Measurements from ENCODE around the gene SNX5.
"Not testable (repeated sequence)": the region's sequence is repeated elsewhere in the genome, so short reads cannot be mapped to it uniquely, and the experiment has no call there.

The SNX5 gene

GRCh38 chr20:17960400-17960885, 8.2 kb downstream of the SNX5 start:
- not testable (repeated sequence) for DNase-seq (ENCODE audit: low read depth)

GRCh38 chr20:17959257-17959627, 9.4 kb downstream of the SNX5 start:
- no peak for DNase-seq (ENCODE audit: low read depth)

DNA sequence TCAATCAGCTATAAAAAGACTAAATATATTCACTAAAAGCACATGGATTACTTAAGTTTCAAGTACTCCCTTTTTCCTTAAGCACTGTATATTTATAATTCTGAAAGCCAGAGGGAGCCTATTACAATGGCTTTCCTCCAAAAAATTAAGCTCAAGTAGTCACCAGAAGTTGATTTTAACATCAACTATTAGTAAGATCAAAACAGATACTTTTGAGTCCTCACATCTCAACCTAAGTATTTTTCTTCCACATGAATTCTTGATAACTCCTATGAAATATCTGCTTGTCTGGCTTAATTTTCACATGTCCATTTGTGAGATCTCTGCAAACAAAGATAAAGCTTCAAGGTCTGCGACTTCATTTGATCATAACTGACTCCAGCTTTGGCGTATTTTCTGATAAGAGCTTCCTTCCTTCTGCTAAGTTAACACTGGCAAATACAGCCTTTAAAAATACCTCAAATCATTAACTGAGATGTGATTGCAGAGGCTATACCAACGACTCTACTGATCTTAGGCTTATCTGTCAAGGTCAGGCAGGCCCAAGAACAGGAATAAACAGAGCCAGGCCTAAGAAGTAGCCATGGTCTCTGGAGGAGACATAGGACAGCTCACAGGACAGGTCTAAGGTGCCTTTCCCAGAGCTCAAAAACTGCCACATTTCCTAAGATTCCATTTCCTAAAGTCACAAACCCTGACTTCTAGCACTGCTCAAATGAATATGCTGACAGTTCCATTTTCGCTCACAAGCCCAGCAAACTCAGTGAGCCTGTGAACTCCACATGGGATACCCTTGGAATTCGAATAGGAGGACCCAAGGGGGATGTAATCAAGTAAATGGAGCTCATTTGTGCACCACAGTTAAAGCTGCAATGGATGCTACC, 10.0 kb downstream of the SNX5 start:
- DNase-seq (ENCODE audit: low read depth) = no peak

DNA sequence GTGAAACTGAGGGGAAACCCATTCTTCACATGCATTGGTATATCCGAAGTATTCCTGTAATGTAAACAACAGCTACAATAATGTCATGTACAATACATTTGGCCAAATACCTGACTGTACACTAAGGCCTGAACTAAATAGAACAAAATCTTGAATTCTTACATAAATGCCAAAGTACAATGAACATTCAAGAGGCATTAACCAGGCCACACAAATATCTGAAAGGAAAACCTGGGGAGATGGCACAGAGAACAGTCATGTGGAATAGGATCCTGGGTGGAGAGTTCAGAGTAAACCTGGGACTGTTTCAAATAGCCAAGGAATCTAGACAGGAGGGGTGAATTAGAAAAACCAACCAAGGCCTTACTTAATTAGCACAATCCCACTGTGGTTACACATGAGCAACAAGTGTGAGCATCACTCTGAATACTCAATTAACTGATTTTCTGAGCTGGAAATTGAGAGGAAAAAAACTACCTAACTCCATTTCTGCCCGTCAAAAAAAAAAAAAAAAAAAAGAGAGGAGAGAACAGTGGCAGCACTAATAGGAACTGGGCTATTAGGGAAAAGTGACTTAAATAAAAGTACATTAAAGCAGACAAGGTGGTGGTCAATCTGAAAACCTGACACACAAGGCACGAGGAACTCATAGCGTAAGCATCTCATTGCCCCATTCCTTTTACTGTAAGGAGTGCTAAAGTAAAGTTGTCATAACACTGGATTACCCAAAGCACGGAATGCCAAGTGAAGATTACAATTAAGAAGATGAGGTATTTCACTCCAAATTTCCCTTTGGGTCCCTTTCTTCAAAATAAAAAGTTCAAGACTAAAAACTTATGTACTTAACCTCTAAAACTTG, 10.9 kb downstream of the SNX5 start:
- no peak for DNase-seq (ENCODE audit: low read depth)

DNA sequence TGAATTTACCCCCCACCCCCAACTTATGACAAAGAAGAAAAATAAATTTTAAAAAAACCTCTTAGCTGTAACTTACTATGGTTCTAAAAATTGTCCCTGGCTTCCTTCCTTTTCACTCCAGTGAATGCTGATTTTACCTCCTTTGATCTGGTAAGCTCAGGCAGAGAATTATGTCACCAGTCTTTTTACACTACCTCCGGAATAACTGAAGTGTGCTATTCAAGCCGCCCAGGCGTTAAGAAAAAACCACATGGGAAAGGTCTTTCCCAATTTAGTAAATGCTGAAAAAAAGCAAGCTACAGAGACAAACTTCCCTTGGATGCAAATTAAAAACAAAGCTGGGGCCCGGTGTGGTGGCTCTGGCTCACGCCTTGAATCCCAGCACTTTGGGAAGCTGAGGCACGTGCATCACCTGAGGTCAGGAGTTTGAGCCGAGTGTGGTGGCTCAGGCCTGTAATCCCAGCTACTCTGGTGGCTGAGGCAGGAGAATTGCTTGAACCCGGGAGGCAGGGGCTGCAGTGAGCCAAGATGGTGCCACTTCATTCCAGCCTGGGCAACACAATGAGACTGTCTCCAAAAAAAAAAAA, 12.4 kb downstream of the SNX5 start:
- DNase-seq (ENCODE audit: low read depth) = no peak

DNA sequence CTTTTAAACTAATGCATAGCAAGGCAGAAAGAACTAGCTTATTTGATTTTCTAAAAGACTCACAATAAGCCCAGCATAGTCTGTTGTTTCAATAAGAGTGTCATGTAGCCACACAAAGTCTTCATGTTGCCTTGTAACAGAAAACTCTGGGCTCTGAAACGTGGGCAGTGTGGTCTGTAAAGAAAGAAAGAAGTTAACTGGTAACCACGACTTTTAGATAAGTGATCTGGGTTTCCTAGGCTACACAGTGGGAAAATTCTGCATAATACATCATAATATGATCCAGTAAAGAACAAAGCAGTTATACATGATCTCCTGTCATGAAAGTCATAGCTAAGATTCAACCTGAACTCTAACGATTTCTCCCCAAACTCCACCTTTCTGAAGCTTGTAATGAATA, 13.3 kb downstream of the SNX5 start:
- DNase-seq (ENCODE audit: low read depth) = no peak

DNA sequence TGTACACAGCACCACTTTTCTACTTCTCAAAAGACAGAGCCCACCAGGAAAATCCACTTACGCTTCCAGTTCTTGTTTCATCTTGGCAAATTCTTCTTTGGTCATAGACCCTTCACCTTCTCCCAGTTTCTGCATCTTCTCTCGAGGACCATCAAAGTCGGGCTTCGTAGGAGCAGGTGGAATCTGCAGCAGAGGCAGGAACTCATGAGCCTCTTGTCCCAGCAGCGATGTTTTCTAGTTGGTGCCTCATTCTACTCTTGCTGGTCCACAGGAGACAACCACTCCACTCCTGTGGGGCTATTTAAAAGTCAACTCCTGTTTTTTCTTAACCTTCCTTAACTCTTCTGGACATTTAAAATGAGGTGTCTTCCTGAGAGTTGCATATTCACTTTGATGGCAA, 14.7 kb downstream of the SNX5 start:
- DNase-seq (ENCODE audit: low read depth) = no peak

DNA sequence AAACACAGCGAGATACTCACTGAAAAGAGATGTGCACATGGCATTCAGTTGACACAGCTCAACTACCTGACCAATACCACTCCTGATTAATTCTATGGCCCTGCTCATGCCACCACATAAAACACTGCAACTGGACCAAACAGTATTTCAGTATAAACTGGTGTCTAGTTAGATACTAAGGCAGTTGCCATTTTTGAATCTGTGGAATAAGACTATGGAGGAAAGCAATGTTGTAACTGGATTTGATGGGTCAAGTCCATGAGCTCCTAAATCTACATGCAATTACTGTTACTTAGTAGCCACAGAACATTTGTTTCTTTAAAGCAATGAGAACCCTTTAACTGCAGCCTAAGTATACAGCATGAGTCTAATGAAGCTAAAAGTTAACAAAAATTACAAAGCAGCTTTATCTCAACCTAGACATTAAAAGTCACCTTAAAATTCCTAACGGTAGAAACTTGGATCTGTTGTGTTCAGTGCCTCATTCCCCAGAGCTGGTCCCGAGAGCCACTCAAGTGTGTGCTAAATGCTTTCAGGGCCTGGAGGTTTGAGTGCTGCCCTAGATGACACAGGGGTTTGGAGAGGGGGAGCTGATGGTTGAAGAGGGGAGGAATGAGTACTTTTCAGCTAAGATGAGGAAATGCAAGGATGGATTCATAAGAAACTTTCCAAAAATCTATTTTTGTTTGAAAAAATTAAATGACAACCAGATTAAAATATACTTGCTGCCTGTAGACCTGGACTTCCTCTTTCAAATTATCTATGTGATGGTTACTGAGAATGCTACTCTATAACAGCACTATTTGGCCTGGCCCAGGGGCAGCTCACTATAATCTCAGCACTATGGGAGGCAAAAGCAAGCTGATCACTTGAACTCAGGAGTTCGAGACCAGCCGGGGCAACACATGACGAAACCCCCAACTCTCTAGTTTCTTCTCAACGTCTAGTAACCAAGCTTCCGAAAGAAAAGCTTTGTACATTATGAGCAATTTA, 15.6 kb downstream of the SNX5 start:
- DNase-seq (ENCODE audit: low read depth) = no peak

- DNase-seq (ENCODE audit: low read depth) = no peak
Measured at GRCh38 chr20:17951323-17951722, 17.3 kb downstream of the SNX5 start.

GRCh38 chr20:17950670-17951069, 17.9 kb downstream of the SNX5 start:
- DNase-seq (ENCODE audit: low read depth) = no peak

GRCh38 chr20:17949899-17950298, 18.7 kb downstream of the SNX5 start:
- DNase-seq (ENCODE audit: low read depth) = no peak

DNA sequence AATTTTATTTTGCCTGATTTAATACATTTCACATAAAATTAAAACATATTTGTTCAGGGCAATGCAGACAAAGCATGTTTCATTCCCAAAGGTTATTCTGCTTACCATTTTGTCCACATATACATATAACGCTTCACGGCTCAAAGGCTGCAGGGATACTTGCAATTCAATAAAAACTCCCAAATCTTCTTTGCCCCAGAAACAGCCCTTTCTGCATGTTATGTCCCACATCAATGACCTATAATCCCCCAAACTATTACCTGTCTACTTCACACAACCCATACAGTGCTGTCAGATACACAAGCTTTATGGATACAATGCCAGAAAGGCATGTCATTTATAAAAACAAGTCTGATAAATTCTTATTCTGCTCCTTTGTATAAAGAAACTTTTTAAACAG, 20.2 kb downstream of the SNX5 start:
- DNase-seq (ENCODE audit: low read depth) = no peak

- DNase-seq (ENCODE audit: low read depth) = no peak
Measured at GRCh38 chr20:17947474-17947815, 21.1 kb downstream of the SNX5 start.

DNA sequence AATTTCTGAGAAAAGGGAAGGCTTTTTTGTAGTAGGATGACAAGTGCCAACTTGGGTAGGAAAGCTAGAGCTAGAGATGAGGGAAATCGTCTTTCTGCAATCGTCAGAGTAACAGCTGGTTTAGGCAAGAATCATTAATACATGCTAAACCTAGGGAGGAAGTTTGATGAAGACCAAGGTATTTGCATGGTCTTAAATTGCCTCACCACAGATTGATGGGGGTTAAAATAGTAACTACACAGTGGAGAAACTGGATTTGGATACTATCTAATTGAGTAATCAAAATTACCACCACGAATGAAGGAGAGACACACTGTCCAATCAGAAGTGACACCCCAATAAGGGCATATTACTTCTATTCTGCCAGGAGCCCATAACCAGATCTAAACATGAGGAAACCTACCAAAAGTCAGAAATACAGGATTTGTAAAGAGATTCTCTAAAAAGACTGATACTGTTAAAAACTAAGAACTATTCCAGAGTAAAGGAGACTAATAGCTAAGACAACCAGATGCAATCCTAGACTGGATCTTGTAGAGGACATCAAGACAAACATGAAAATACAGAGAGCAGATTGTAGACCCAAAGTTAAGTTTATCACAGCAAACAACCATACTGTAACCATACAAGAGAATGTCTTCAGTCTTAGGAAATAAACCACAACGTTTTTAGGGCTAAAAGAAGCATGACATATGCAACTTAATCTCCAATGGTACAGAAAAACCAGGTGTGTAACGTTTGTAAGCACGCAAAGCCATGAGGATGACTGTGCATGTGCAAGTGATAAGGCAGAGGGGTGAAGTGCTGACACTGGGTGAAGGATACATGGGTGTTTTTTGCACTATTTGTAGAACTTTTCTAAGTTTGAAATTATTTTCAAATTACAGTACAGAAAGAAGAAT, 21.8 kb downstream of the SNX5 start:
- DNase-seq (ENCODE audit: low read depth) = no peak

GRCh38 chr20:17946040-17946439, 22.6 kb downstream of the SNX5 start:
- DNase-seq (ENCODE audit: low read depth) = no peak

GRCh38 chr20:17944854-17945474, 23.6 kb downstream of the SNX5 start:
- DNase-seq (ENCODE audit: low read depth) = no peak

GRCh38 chr20:17943343-17943742, 25.3 kb downstream of the SNX5 start:
- no peak for DNase-seq (ENCODE audit: low read depth)

- DNase-seq (ENCODE audit: low read depth) = no peak
Measured at GRCh38 chr20:17941826-17942196, 26.8 kb downstream of the SNX5 start.

DNA sequence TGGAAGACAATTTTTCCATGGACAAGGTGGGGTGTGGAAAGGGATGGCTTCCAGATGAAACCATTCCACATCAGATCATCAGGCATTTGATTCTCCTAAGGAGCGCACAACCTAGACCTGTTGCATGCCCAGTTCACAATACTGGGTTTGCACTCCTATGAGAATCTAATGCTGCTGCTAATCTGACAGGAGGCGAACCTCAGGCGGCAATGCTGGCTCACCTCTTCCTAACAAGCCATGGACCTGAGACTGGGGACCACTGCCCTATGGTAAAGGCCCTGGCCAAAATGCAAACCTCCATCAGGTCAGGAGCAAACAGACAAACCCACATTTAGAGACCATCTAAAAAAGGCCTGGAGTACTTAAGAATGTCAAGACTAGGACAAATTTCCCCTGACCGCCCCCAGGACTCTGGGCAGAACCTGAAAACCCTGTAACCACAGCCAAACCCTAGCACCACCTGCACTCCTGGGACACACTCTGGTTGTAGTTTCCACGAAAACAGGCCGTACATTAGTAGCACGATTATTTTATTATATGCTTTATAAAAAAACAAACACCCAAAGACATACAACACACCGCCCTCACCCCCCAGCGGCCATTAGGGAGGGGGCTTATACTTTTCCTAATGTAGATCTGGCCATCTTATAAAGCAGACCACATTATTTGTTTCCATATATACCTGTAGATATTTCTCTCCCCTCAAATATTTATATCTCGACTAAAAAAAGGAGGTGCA, 27.3 kb downstream of the SNX5 start:
- DNase-seq (ENCODE audit: low read depth) = no peak

All from stimulated activated CD8-positive, alpha-beta memory T cell treated with anti-CD3 and anti-CD28 coated beads, Interleukin-12 subunit alpha, Interleukin-12 subunit beta, amount 100 ng/mL, for 1 hour (primary cell).